Upper lobe of left lung (tissue), 4 donors: ENCODE results near the gene TPRN.

ENCODE experiments used
- CTCF ChIP-seq, 6 experiments: fragments of 450-650 bp in 4 of 6; fragments of 200-600 bp in 2 of 6; sonication (generic) in 2 of 6; IDR thresholded peaks; one replicate each; pipeline ENCODE4 v1.5.1; 2016 to 2019; ENCODE audit warnings: antibody characterized with exemption in 6 of 6
- EP300 ChIP-seq, 4 donors: sonication (generic); formaldehyde crosslinking; IDR thresholded peaks; one replicate each; pipeline ENCODE4 v1.5.1; 2017; ENCODE audit warnings: antibody characterized with exemption in 4 of 4, control low read depth in 2 of 4
- POLR2A ChIP-seq, 4 donors: fragments of 450-650 bp; IDR thresholded peaks; one replicate each; pipeline ENCODE4 v1.5.1; 2016 to 2017; ENCODE audit warnings: antibody characterized with exemption in 4 of 4, mild to moderate bottlenecking in 2 of 4
- POLR2AphosphoS5 ChIP-seq, 2 donors: sonication (generic); formaldehyde crosslinking; IDR thresholded peaks; one replicate each; pipeline ENCODE4 v1.5.1; 2017; ENCODE audit warnings: antibody characterized with exemption in 2 of 2

GRCh38 chr9:137184881-137185660 is 15.5 kb downstream of the TPRN start:
- TF ChIP-seq CTCF (IDR thresholded peaks at IDR 0.05) (no peak), POLR2A (IDR thresholded peaks at IDR 0.05) (no peak), EP300 (IDR thresholded peaks at IDR 0.05) (no peak), POLR2AphosphoS5 (IDR thresholded peaks at IDR 0.05) (no peak)
